H1 (cell line): Measurements from ENCODE around the gene MRPL28. TPM values are rescaled to one million over a fixed set of nuclear protein-coding genes. Genes with fewer than 3 reads are reported as not detected.
A peak's percentile ranks its signal among the peaks of the same experiment; 100 is the strongest.

Experiments used
- CTCF ChIA-PET: fragments of 300-600 bp; sonication (Branson Sonifier 250); formaldehyde crosslinking; loops from one replicate; lab custom pipeline; 2021; ENCODE audit not compliant: partially characterized antibody; lab: Charles Lee
- POLR2A ChIA-PET: fragments of 300-600 bp; sonication (Branson Sonifier 250); formaldehyde crosslinking; loops from one replicate; lab custom pipeline; 2021; ENCODE audit warnings: inconsistent platforms; ENCODE audit not compliant: partially characterized antibody; lab: Charles Lee
- DNase-seq, 2 experiments: peaks; one replicate each; pipeline versions ENCODE4 v3.0.0 to v3.0.0-alpha.2; 2010 to 2022; ENCODE audit warnings: low spot score in 2 of 2, low read depth in 1 of 2, mixed read lengths in 1 of 2
- FAIRE-seq: peaks from 2 replicates; lab custom pipeline; 2011; peaks lifted over from hg19 to GRCh38; lab: Jason Lieb, UNC
- H2AFZ ChIP-seq: 2 replicates; pipeline ENCODE4 v1.8.1; 2012; ENCODE audit warnings: low read length, inconsistent platforms
- H2AK5ac ChIP-seq: 2 replicates; pipeline ENCODE4 v1.6.1; 2013; ENCODE audit warnings: low read depth, low read length
- H2BK120ac ChIP-seq: replicated peaks from 2 replicates; pipeline ENCODE3; 2013; ENCODE audit warnings: low read depth, low read length, inconsistent platforms
- H2BK12ac ChIP-seq: 2 replicates; pipeline ENCODE4 v1.6.1; 2013; ENCODE audit warnings: low read depth, low read length
- H2BK15ac ChIP-seq: 2 replicates; pipeline ENCODE4 v1.6.1; 2013; ENCODE audit warnings: low read length
- H2BK20ac ChIP-seq: 2 replicates; pipeline ENCODE4 v1.6.1; 2013; ENCODE audit warnings: low read length
- H2BK5ac ChIP-seq: 2 replicates; pipeline ENCODE4 v1.6.1; 2013; ENCODE audit warnings: low read depth, low read length
- H3K14ac ChIP-seq: 2 replicates; pipeline ENCODE4 v1.6.1; 2013; ENCODE audit warnings: inconsistent platforms; ENCODE audit not compliant: insufficient read length
- H3K18ac ChIP-seq: 2 replicates; pipeline ENCODE4 v1.6.1; 2013; ENCODE audit warnings: low read length; ENCODE audit errors: extremely low read depth
- H3K23ac ChIP-seq: 2 replicates; pipeline ENCODE4 v1.6.1; 2013; ENCODE audit warnings: inconsistent platforms; ENCODE audit not compliant: insufficient read length
- H3K23me2 ChIP-seq: 2 replicates; pipeline ENCODE4 v1.6.1; 2013; ENCODE audit warnings: low read depth, low read length
- H3K27ac ChIP-seq: 2 replicates; pipeline ENCODE4 v1.6.1; 2011; ENCODE audit warnings: low read depth, low read length, inconsistent platforms
- H3K27me3 ChIP-seq, 4 experiments: replicated peaks in 1 of 4; 1 replicate in 1 of 4; 2 replicates in 3 of 4; pipeline versions ENCODE4 v1.6.1 to v1.8.1; 2011 to 2013; ENCODE audit warnings: low read length in 3 of 4, mild to moderate bottlenecking in 3 of 4, inconsistent platforms in 2 of 4, mixed read lengths in 2 of 4, moderate library complexity in 1 of 4; ENCODE audit not compliant: control insufficient read depth in 3 of 4, insufficient read depth in 3 of 4; ENCODE audit errors: extremely low read depth in 1 of 4
- H3K36me3 ChIP-seq, 4 experiments: 2 replicates each; pipeline versions ENCODE4 v1.6.1 to v1.8.1; 2011 to 2013; ENCODE audit warnings: mild to moderate bottlenecking in 4 of 4, low read length in 3 of 4, moderate library complexity in 2 of 4, control low read depth in 1 of 4, inconsistent platforms in 1 of 4; ENCODE audit not compliant: insufficient read depth in 4 of 4, control insufficient read depth in 2 of 4
- H3K4ac ChIP-seq: replicated peaks from 2 replicates; pipeline ENCODE3; 2013; ENCODE audit warnings: low read length, low read depth, mixed read lengths, inconsistent platforms; ENCODE audit not compliant: insufficient read length
- H3K4me1 ChIP-seq, 4 experiments: replicated peaks in 1 of 4; 1 replicate in 1 of 4; 2 replicates in 3 of 4; pipeline versions ENCODE4 v1.6.1 to v1.8.1; 2011 to 2013; ENCODE audit warnings: low read length in 3 of 4, inconsistent platforms in 2 of 4, mixed read lengths in 1 of 4; ENCODE audit not compliant: insufficient read depth in 4 of 4, control insufficient read depth in 3 of 4
- H3K4me2 ChIP-seq, 2 experiments: 2 replicates each; pipeline versions ENCODE4 v1.6.1 to v1.8.1; 2011 to 2013; ENCODE audit warnings: low read depth in 2 of 2, low read length in 2 of 2, control low read depth in 1 of 2, inconsistent platforms in 1 of 2, mild to moderate bottlenecking in 1 of 2; ENCODE audit not compliant: insufficient read depth in 1 of 2
- H3K4me3 ChIP-seq, 4 experiments: fragments of 200-600, 300-600 bp in 1 of 4; sonication (generic), shearing (Covaris generic), sonication (Bioruptor Twin) in 1 of 4; 2 replicates each; pipeline versions ENCODE4 v1.5.1 to v1.8.1; 2011 to 2016; ENCODE audit warnings: low read length in 4 of 4, low read depth in 3 of 4, control low read depth in 2 of 4, inconsistent platforms in 2 of 4, mild to moderate bottlenecking in 2 of 4, mixed read lengths in 1 of 4, moderate library complexity in 1 of 4; ENCODE audit not compliant: insufficient read depth in 2 of 4; ENCODE audit errors: extremely low read depth in 1 of 4
- H3K56ac ChIP-seq: replicated peaks from 2 replicates; pipeline ENCODE3; 2013; ENCODE audit warnings: low read depth, mild to moderate bottlenecking, mixed read lengths, low read length, inconsistent platforms; ENCODE audit not compliant: insufficient read length
- H3K79me1 ChIP-seq: 2 replicates; pipeline ENCODE4 v1.6.1; 2013; ENCODE audit warnings: low read depth, low read length, control low read depth
- H3K79me2 ChIP-seq, 2 experiments: 2 replicates each; pipeline versions ENCODE4 v1.6.1 to v1.8.1; 2012 to 2013; ENCODE audit warnings: low read length in 2 of 2, mild to moderate bottlenecking in 2 of 2, inconsistent platforms in 1 of 2; ENCODE audit not compliant: insufficient read depth in 2 of 2, control insufficient read depth in 1 of 2
- H3K9ac ChIP-seq, 4 experiments: replicated peaks in 1 of 4; 1 replicate in 1 of 4; 2 replicates in 3 of 4; pipeline versions ENCODE4 v1.6.1 to v1.8.1; 2011 to 2013; ENCODE audit warnings: low read depth in 3 of 4, low read length in 3 of 4, control low read depth in 2 of 4, mild to moderate bottlenecking in 2 of 4, moderate library complexity in 2 of 4, inconsistent platforms in 1 of 4; ENCODE audit errors: extremely low read depth in 1 of 4
- H3K9me3 ChIP-seq, 2 experiments: 2 replicates each; pipeline versions ENCODE4 v1.6.1 to v1.8.1; 2012 to 2013; ENCODE audit warnings: mild to moderate bottlenecking in 2 of 2, moderate library complexity in 2 of 2, control low read depth in 1 of 2, inconsistent platforms in 1 of 2, low read depth in 1 of 2, low read length in 1 of 2, mixed read lengths in 1 of 2; ENCODE audit not compliant: insufficient read depth in 2 of 2
- H4K20me1 ChIP-seq, 2 experiments: replicated peaks in 1 of 2; 2 replicates each; pipeline versions ENCODE3 to v1.8.1; 2011 to 2013; ENCODE audit warnings: inconsistent platforms in 2 of 2, low read length in 2 of 2, mild to moderate bottlenecking in 1 of 2; ENCODE audit not compliant: insufficient read depth in 2 of 2, control insufficient read depth in 1 of 2
- H4K5ac ChIP-seq: 2 replicates; pipeline ENCODE4 v1.6.1; 2013; ENCODE audit warnings: low read length, low read depth, mixed read lengths, inconsistent platforms; ENCODE audit not compliant: insufficient read length
- H4K8ac ChIP-seq: 2 replicates; pipeline ENCODE4 v1.8.0; 2013; ENCODE audit warnings: mild to moderate bottlenecking, moderate library complexity, low read length, inconsistent platforms; ENCODE audit not compliant: insufficient read depth; ENCODE audit errors: extremely low read depth
- H4K91ac ChIP-seq: replicated peaks from 2 replicates; pipeline ENCODE3; 2013; ENCODE audit warnings: low read length, mixed read lengths, inconsistent platforms; ENCODE audit not compliant: insufficient read length
- BRCA1 ChIP-seq: IDR thresholded peaks from 2 replicates; pipeline ENCODE4 v1.6.1; 2012; ENCODE audit warnings: low read depth, low read length, improper control_type of control experiment
- CEBPB ChIP-seq: IDR thresholded peaks from 2 replicates; pipeline ENCODE4 v1.6.1; 2012; ENCODE audit warnings: low read depth, low read length
- CHD2 ChIP-seq: IDR thresholded peaks from 2 replicates; pipeline ENCODE4 v1.6.1; 2012; ENCODE audit warnings: low read length, improper control_type of control experiment
- RAD21 ChIP-seq, 2 experiments: IDR thresholded peaks in 1 of 2; conservative IDR thresholded peaks in 1 of 2; 2 replicates each; pipeline ENCODE4 v1.6.1; 2011; ENCODE audit warnings: low read depth in 2 of 2, low read length in 2 of 2, improper control_type of control experiment in 1 of 2, inconsistent platforms in 1 of 2, mild to moderate bottlenecking in 1 of 2, moderate library complexity in 1 of 2
- SP2 ChIP-seq: IDR thresholded peaks from 2 replicates; pipeline ENCODE4 v1.6.1; 2012; ENCODE audit warnings: mild to moderate bottlenecking, low read length, inconsistent platforms
- SRF ChIP-seq: IDR thresholded peaks from 2 replicates; pipeline ENCODE4 v1.6.1; 2011; ENCODE audit warnings: mild to moderate bottlenecking, low read depth, low read length, moderate library complexity
- TCF12 ChIP-seq: IDR thresholded peaks from 2 replicates; pipeline ENCODE4 v1.6.1; 2011; ENCODE audit warnings: low read depth, mild to moderate bottlenecking, low read length
- ZNF274 ChIP-seq: IDR thresholded peaks from 2 replicates; pipeline ENCODE4 v1.7.0; 2012; ENCODE audit warnings: low read length, borderline replicate concordance; ENCODE audit errors: extremely low read depth
- WGBS, 2 experiments: shearing (Covaris generic) in 1 of 2; methylation state at CpG; one replicate each; pipeline versions ENCODE4 v1.1.6 to v1.1.7; 2013 to 2015; ENCODE audit warnings: low lambda C conversion rate in 2 of 2, mixed read lengths in 2 of 2, inconsistent platforms in 1 of 2, low coverage in 1 of 2, missing lambda C conversion rate in 1 of 2; ENCODE audit not compliant: insufficient replicate concordance in 2 of 2, insufficient coverage in 1 of 2, insufficient read length in 1 of 2; ENCODE audit errors: extremely low coverage in 1 of 2, missing lambda C conversion rate in 1 of 2; 5-methylcytosine and 5-hydroxymethylcytosine counted together
- polyA plus RNA-seq, 7 experiments: library from polyadenylated mRNA; depleted of rRNA in 3 of 7; stranded (reverse) in 5 of 7; unstranded in 2 of 7; fragments of >200 nt in 5 of 7; fragments of 200-250 nt in 2 of 7; gene quantifications; 1 replicate in 5 of 7; 2 replicates in 1 of 7; 4 replicates in 1 of 7; pipeline versions ENCODE4 v1.2.1 to v1.2.3, GENCODE V29; 2011 to 2013; ENCODE audit warnings: missing spikeins in 2 of 7, mixed read lengths in 2 of 7
- total RNA-seq: library from RNA; stranded (reverse); fragmentation: NEBNext Ultra II Directional; extraction: Animal tissue kit (Norgen Biotek cat#: 25700); gene quantifications from 2 replicates; pipeline ENCODE4 v1.2.1, GENCODE V29; 2021
- TF ChIP-seq, protein P1 (sequence below): IDR thresholded peaks from 2 replicates; pipeline ENCODE4 v1.6.1; 2012; ENCODE audit warnings: inconsistent platforms

Gene MRPL28
- total and polyA plus RNA-seq, 2 of the 8 experiments (the other 6 are each of a cell fraction or from before 2014, with no cell fraction given): 88.9 to 188 TPM

GRCh38 chr16:361341-361871 lies 8.9 kb downstream of the MRPL28 start:
- Histone ChIP-seq H4K8ac (peak overlapping the region; percentile 75), H2BK120ac (no peak overlapping the region), H3K14ac (no peak overlapping the region), H4K5ac (no peak overlapping the region), H2AK5ac (no peak overlapping the region), H3K4me2 (no peak overlapping the region), H3K18ac (no peak overlapping the region), H3K27ac (no peak overlapping the region), H3K23ac (no peak overlapping the region), H3K79me1 (no peaks in the 10 kb centered on the region), H4K91ac (no peak overlapping the region), H2BK15ac (no peak overlapping the region), H2BK12ac (0 out of 2 replicates have a peak overlapping the region, but pooled peaks have one; percentile 22), H3K56ac (no peak overlapping the region), H3K4me3 (no peak overlapping the region), H3K27me3 (no peaks in the 10 kb centered on the region), H3K79me2 (no peaks in the 10 kb centered on the region), H3K9ac (no peak overlapping the region), H3K4ac (no peak overlapping the region), H2AFZ (no peak overlapping the region; the same call in 1 of the 2 replicates), H2BK20ac (no peak overlapping the region), H3K9me3 (no peaks in the 10 kb centered on the region), H3K36me3 (no peaks in the 10 kb centered on the region; a peak in 1 of 8 replicates), H3K4me1 (no peaks in the 10 kb centered on the region; a peak in 2 of 7 replicates), H2BK5ac (no peak overlapping the region), H3K23me2 (no peaks in the 10 kb centered on the region), H4K20me1 (peaks cover 0 to 3% of the 10 kb centered on the region in 2 experiments)
- CTCF ChIA-PET: interaction anchor here (0.6 to 2.7 kb wide), 24 partner anchors 10 to 296 kb away, joined by 3 to 15 read pairs (median 5); no protein-coding TSS in a partner anchor
- no peak for FAIRE-seq
- DNase-seq: no peak
- POLR2A ChIA-PET: interaction anchor here (0.6 to 1.9 kb wide), 3 partner anchors 10 to 181 kb away, joined by 3 to 7 read pairs (median 4); partner anchors contain the start of gene HBQ1
- 96% methylated on average over 28 of the region's 30 CpGs; no CpG with 5 or more reads in 1 of the 2 experiments for WGBS, 2 experiments
- TF ChIP-seq SRF (no peak), ZNF274 (no peak), RAD21 (IDR thresholded peaks at IDR 0.05 in 1 of 2, conservative IDR thresholded peaks at IDR 0.05 in 1 of 2; ENCODE audit: low read depth in 2 of 2, low read length in 2 of 2) (no peak), SP2 (no peak), CHD2 (no peak), CEBPB (no peak), BRCA1 (no peak), TCF12 (no peak)
- TF ChIP-seq, protein P1, sequence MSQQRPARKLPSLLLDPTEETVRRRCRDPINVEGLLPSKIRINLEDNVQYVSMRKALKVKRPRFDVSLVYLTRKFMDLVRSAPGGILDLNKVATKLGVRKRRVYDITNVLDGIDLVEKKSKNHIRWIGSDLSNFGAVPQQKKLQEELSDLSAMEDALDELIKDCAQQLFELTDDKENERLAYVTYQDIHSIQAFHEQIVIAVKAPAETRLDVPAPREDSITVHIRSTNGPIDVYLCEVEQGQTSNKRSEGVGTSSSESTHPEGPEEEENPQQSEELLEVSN: no peak
